ENCODE data around the gene COL4A1.

GRCh38 chr13:110324026-110324749, 17.2 kb upstream of the COL4A1 start:
- no peak for TF ChIP-seq CTCF (IDR thresholded peaks at IDR 0.05; ENCODE audit: insufficient read depth, low read length)
- no peak for TF ChIP-seq POLR2AphosphoS5 (IDR thresholded peaks at IDR 0.05; ENCODE audit: low read depth)
- no peak for TF ChIP-seq SPI1 (IDR thresholded peaks at IDR 0.05; ENCODE audit: borderline replicate concordance, low read depth)
